ENCODE data around the gene SYT1. TPM values are rescaled to one million over a fixed set of nuclear protein-coding genes. Genes with fewer than 3 reads are reported as not detected.

The SYT1 gene
- total and polyA plus RNA-seq, 2 donors (not counting 3 experiments of a cell fraction or from before 2014, with no cell fraction given): 3.2 to 15.3 TPM

DNA sequence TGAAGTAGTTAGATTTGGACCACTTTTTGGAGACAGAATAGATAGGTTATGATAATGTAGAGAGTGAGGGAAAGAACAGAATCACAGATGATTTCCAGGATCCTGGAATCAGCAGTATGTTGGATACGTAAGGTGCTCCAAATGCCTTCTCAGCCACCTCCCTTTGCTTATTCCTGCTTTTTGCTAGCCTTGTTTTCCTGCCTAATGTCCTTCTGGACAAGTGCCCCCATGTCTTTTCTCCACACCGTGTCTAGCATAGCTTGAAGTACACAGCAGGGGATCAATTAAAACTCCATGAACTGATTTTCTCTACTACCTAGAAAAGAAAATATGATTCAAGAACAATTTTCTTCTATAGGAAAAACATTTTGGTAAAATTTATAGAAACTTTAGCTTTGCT lies 144.0 kb downstream of the SYT1 start:
- ChIA-PET CTCF (interaction anchor here (1.0 to 1.7 kb wide), 2 partner anchors 13 to 166 kb away, joined by 3 to 5 read pairs; no protein-coding TSS in a partner anchor), POLR2A (no interaction called here)
- intact Hi-C loops (cut with micrococcal nuclease) (loop anchor here (5.0 kb wide), 1 partner anchor 446 kb away; no protein-coding TSS in a partner anchor), dilution Hi-C loops (cut with MboI; ENCODE audit: extremely low pct_ligation_motif_present, low sequenced_read_pairs) (no loop called here)
- DNase-seq (ENCODE audit: low read depth, low spot score) (no peak), FAIRE-seq (no peak)
- Histone ChIP-seq H2AFZ (ENCODE audit: low read depth, low read length) (no peak overlapping the region), H3K9me1 (replicated peaks; ENCODE audit: control insufficient read depth, extremely low read depth, insufficient read depth, low read length) (no peaks in the 10 kb centered on the region), H3K27me3 (ENCODE audit: control insufficient read depth in 2 of 2, insufficient read depth in 2 of 2, low read length in 2 of 2) (no peaks in the 10 kb centered on the region), H3K79me2 (ENCODE audit: control insufficient read depth, insufficient read depth, low read length) (no peaks in the 10 kb centered on the region), H3K9ac (replicated peaks; ENCODE audit: extremely low read depth, insufficient read depth, low read length) (no peak overlapping the region), H3K4me2 (ENCODE audit: insufficient read depth, low read length) (no peak overlapping the region), H3K4me1 (ENCODE audit: control insufficient read depth, extremely low read depth, insufficient read depth, low read length) (no peaks in the 10 kb centered on the region), H3K36me3 (ENCODE audit: control insufficient read depth in 2 of 2, extremely low read depth in 1 of 2, insufficient read depth in 2 of 2, low read length in 2 of 2) (no peaks in the 10 kb centered on the region), H3K27ac (ENCODE audit: insufficient read depth, low read depth, low read length) (no peak overlapping the region), H3K9me3 (replicated peaks; ENCODE audit: control insufficient read depth, insufficient read depth, low read length) (no peaks in the 10 kb centered on the region), H4K20me1 (replicated peaks; ENCODE audit: control insufficient read depth, extremely low read depth, insufficient read depth, low read length) (no peaks in the 10 kb centered on the region), H3K4me3 (replicated peaks in 1 of 3; ENCODE audit: insufficient read depth in 1 of 3, low read depth in 1 of 3, low read length in 3 of 3) (no peak overlapping the region)
- no peak for TF ChIP-seq MYC (IDR thresholded peaks at IDR 0.05; ENCODE audit: low read depth, low read length)
- no peak for TF ChIP-seq GATA2 (IDR thresholded peaks at IDR 0.05; ENCODE audit: insufficient read depth, insufficient read length, low read depth, low read length)
- no peak for TF ChIP-seq POLR2AphosphoS5 (IDR thresholded peaks at IDR 0.05; ENCODE audit: insufficient read depth, low read depth, low read length)
- no peak for TF ChIP-seq JUN (IDR thresholded peaks at IDR 0.05; ENCODE audit: borderline replicate concordance, insufficient read depth, insufficient read length, low read depth)
- TF ChIP-seq EZH2 (IDR thresholded peaks at IDR 0.05; ENCODE audit: borderline replicate concordance, low read depth, low read length, severe bottlenecking): no peak
- TF ChIP-seq POLR2A (IDR thresholded peaks at IDR 0.05; ENCODE audit: low read depth, low read length): no peak
- TF ChIP-seq FOS (IDR thresholded peaks at IDR 0.05; ENCODE audit: borderline replicate concordance, insufficient read depth, low read length): no peak
- TF ChIP-seq, protein P1, sequence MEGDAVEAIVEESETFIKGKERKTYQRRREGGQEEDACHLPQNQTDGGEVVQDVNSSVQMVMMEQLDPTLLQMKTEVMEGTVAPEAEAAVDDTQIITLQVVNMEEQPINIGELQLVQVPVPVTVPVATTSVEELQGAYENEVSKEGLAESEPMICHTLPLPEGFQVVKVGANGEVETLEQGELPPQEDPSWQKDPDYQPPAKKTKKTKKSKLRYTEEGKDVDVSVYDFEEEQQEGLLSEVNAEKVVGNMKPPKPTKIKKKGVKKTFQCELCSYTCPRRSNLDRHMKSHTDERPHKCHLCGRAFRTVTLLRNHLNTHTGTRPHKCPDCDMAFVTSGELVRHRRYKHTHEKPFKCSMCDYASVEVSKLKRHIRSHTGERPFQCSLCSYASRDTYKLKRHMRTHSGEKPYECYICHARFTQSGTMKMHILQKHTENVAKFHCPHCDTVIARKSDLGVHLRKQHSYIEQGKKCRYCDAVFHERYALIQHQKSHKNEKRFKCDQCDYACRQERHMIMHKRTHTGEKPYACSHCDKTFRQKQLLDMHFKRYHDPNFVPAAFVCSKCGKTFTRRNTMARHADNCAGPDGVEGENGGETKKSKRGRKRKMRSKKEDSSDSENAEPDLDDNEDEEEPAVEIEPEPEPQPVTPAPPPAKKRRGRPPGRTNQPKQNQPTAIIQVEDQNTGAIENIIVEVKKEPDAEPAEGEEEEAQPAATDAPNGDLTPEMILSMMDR (IDR thresholded peaks at IDR 0.05; ENCODE audit: extremely low read depth in 1 of 2, insufficient read depth in 1 of 2, low read depth in 1 of 2, low read length in 2 of 2): no peak
- TF ChIP-seq, protein P2, sequence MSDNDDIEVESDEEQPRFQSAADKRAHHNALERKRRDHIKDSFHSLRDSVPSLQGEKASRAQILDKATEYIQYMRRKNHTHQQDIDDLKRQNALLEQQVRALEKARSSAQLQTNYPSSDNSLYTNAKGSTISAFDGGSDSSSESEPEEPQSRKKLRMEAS (IDR thresholded peaks at IDR 0.05; ENCODE audit: insufficient read depth, insufficient read length): no peak
- no TSS peak for BruUV-seq (replicated peaks)

Measured in endothelial cell of umbilical vein (primary cell).